Measurements from ENCODE around the gene EYS.

EYS gene

GRCh38 chr6:64955435-64955848 is 751.6 kb downstream of the EYS start:
- no peak for DNase-seq (ENCODE audit: low spot score)

DNA sequence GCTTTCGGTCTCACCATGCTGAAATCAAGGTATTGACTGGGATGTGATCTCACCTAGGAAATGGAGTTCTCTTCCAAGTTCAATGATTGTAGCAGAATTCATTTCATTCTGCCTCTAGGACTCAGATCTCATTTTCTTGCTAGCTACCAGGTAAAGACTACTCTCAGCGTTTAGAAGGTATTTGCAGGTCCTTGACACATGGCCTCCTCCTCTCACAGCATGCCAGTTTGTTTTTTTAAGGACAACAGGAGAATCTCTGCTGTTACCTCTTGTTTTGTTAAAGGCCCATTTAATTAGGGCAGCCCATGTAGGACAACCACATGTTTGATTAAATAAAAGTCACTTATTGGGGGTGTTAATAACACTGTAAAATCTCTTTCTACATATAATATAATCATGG is 757.8 kb downstream of the EYS start:
- no peak for DNase-seq (ENCODE audit: low spot score)

DNA sequence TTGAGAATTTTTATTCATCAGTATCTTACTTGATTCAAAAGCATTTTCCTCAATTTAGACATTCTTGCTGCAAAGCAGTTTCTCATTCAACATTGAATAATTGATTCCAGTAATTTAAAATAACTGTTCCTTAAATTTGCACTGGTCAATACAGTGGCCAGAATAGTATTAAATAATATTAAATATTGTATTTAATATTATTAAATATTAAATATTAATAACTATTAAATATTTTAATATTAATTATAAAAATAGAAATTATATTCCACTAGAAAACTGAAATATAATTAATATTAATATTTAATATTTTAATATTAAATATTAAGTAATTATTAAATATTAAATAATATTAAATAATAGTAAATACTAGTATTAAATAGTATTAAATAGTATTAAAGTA is 758.8 kb downstream of the EYS start:
- no peak for DNase-seq (ENCODE audit: low spot score)

GRCh38 chr6:64945450-64945849 is 761.6 kb downstream of the EYS start:
- no peak for DNase-seq (ENCODE audit: low spot score)

DNA sequence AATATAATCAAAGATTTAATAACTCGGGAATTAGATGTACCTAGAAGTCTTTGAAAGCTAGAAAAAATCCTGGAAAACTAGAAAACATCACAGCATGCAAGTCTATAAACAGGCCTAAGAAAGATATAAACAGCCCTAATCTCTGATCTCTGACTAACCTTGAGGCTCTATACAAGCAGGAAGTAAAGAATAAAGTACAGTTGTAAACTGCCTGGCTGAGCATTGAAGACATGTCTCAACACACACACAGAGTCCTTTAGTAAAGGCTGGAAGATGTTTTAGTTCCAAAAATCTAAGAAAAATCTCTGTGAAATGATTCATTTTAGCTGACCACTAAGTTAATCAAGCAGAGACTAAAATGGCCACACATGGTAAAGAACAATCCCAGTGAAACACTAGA is 774.5 kb downstream of the EYS start:
- no peak for DNase-seq (ENCODE audit: low spot score)

GRCh38 chr6:64930681-64931080 is 776.3 kb downstream of the EYS start:
- DNase-seq (ENCODE audit: low spot score) = no peak

GRCh38 chr6:64926051-64926450 is 781.0 kb downstream of the EYS start:
- no peak for DNase-seq (ENCODE audit: low spot score)

GRCh38 chr6:64920257-64920656 is 786.8 kb downstream of the EYS start:
- DNase-seq (ENCODE audit: low spot score) = no peak

DNA sequence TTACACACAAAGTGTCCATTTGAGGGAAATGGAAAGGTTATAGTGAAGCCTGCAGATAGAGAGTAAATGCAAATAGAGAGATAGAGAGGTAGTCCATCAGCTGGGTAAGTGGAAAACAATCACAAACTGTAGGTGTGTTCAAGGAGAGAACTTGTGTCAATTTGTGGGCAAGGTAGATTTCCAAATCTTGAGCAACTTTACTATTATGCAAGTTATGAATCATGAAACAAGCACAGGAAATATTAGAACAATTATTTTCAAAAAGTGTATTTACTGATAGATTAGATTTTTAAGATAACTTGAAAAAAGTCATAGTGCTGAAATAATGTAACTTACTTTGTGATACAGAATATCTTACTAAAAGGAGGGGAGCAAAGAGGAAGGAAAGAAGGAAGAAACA is 792.9 kb downstream of the EYS start:
- no peak for DNase-seq (ENCODE audit: low spot score)

DNA sequence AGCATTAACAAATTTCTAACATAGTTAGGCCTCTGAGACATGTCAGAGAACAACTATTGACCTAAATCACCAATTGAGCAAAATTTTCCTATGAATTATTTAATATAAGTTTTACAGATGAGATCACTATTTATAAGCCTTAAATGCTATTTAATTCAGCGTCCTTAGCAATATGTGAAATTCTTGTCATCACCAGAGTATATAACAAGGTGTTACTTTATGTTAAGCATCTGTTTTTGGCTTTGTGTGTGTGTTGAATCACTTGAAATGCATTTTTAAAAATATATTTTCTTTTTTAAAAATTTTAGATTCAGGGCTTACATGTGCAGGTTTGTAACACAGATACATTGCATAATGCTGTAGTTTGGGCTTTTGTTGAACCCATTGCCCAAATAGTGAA is 794.1 kb downstream of the EYS start:
- DNase-seq (ENCODE audit: low spot score) = no peak

DNA sequence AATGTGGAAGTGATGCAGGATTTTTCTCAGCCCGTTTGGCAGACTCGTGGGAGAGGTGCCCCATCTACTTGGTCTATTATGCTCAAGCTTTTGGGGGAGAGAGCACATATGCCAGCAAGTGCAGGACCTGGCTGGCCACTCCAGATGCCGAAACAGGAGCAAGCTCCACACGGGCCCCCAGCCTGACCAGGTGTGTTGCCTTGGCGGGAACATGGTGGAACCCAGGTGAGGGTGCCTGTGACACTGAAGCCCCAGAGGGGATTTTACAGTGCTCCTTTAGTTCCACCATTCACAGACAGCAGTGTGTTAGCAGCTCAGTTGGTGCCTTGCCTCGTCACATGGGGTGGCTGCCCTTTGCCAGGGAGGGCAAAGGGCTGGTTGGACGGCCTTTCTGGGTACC is 798.9 kb downstream of the EYS start:
- no peak for DNase-seq (ENCODE audit: low spot score)

DNA sequence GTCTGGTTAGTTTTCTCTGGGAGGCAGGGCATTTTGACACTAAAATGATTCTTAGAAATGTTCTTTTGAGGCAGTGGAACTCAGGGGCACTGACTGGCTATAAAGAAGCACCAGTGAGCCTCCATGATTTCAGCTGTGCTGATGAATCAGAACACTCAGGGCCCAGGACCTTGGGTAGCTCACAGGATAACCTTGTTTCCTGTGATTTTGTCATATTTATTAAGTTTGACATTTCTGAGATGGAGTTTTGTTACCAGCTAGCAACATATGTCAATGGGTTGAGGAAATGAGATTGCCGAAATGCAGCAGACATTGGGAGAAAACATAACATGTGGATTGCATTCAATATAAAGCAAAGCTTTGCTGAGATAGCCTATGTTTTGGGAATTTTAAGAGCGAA is 802.4 kb downstream of the EYS start:
- DNase-seq (ENCODE audit: low spot score) = no peak

DNA sequence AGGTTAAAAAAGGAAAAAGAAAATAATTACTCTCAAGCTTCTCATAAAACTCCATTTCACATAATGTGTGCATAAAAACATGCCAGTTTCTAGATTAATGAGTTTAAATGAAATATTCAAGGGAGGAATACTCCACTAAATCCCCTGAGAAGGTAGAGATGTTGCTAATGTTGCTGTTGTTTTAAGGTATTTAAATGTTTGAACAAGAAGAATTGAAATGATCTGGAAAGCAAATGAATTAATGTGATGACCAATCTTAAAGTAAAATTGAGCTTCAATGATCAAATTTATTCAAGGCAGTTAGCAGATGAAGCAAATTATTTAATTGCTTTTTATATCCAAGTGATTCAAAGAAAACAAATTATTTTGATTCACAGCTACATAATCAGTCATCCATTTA is 804.4 kb downstream of the EYS start:
- no peak for DNase-seq (ENCODE audit: low spot score)

- no peak for DNase-seq (ENCODE audit: low spot score)
These were observed 810.1 kb downstream of the EYS start for GRCh38 chr6:64896939-64897338.

GRCh38 chr6:64895945-64896344 is 811.1 kb downstream of the EYS start:
- no peak for DNase-seq (ENCODE audit: low spot score)

- DNase-seq (ENCODE audit: low spot score) = no peak
These were observed 816.4 kb downstream of the EYS start for GRCh38 chr6:64890609-64891008.

- no peak for DNase-seq (ENCODE audit: low spot score)
These were observed 817.9 kb downstream of the EYS start for GRCh38 chr6:64889144-64889543.

DNA sequence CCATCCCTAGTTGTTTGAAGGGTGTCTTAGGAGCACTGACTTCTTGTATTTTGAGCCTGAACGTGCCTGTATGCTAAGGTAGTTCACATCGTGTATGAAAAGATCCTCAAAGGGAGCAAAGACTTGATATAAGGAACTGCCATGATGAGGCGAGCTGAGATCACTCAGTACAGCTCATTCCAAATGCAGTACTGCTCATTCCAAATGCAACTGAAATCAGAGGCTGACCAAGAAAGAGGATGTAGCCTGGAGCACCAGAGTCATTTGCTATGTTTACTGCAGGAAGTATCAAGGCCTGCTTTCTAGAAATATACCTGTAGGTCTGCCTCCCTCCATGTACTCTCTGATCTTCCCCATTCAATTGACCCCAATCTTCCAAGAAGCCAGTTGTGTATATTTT is 832.2 kb downstream of the EYS start:
- no peak for DNase-seq (ENCODE audit: low spot score)

DNA sequence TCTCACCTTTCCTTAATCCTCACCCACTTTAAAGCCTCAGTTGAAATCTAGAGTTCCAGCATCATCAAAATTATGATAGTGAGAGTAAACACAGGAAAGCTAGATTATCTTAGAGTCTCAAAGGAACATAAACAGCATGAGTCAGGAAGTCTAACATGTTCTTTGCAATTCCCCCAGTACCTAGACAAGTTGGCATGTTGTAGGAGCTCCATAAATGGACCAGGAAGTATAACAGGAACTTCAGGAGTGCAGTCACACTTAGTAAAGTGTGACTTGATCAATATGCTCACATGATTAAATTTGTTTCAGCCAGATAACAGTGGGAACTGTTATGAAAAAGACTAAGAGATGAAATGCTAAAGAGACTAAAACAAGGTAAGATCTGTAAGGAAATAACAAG is 834.4 kb downstream of the EYS start:
- DNase-seq (ENCODE audit: low spot score) = no peak

DNA sequence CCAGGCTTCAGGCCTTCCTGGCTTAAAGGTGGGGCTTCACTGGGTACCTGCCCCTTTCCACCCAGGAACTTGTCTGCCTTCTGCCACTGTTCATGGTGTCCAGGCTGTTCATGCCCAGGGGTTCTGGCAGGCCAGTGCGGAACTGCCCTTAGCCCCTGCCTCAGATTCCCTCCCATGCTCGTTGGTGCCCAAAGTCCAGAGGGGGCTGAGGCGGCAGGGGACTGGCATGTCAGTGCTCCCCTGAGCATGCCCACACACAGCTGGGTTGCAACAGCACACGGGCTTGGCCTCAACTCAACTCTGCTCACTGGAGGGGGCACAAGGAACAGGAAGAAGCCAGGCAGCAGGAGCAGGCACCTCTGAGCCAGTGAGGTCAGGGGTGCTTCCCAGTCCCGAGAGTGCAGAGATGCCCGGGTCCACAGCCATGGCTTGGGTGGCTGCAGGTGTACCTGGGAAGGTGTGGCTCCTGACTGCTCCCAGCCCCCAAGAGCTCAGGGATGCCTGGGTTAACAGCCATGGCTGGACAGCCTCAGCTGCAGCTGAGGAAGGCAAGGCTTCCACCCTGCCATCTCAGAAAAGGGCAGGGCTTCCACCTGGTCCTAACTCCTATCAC is 845.9 kb downstream of the EYS start:
- DNase-seq (ENCODE audit: low spot score) = no peak

- DNase-seq (ENCODE audit: low spot score) = no peak
These were observed 846.8 kb downstream of the EYS start for GRCh38 chr6:64860203-64860602.

DNA sequence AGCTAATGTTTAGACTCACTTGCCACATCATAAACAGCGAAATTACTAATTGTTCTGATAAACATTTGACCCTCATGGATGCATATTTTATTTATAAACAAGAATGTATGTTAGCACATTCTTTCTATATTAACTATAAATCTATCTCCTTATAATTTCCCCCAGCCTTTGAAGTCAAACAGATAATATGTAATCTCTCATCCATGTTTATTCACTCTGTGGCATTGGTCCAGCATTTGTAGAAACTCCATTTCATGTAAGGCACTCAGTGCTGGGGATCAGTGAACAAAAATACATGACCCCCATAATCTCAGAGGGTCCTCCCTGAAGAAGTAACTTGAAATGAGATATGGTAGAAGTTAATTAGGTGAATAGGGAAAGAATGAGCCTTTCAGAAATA is 856.9 kb downstream of the EYS start:
- no peak for DNase-seq (ENCODE audit: low spot score)

DNA sequence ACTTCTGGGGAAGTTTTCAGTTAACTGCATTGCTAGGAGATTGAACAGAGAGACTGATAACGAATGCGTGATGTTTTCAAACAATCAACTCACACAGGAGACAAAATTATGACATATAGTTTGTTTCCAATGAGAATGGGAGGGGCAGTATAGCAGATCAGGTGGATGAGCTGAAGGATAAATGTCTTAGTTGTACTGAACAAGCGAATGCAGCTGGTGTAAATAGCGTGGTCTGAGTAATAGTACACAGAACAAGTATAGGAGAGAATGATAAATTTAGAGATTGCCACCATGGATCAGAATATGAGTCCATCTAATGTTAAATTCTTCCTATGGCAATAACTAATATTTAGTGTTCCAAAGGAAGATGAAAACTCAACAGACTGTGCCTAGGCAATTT is 858.6 kb downstream of the EYS start:
- DNase-seq (ENCODE audit: low spot score) = no peak

DNA sequence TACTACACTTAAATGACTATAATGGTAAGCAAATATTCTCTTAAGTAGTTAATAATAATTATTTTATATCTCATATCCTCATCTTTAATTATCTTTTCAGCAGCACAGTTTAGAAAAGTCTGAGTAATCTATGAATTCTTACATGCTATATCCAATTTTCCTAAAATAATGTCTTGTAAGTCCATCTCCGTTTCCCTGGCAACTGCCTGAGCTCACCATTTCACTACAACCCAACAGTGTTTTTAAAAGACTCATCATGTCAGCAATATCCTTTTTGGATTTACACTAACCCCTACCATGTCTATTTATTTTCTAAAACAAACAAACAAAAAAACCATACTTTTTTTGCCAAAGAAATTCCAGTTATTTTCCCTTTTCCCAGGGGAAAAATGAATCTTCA is 859.6 kb downstream of the EYS start:
- DNase-seq (ENCODE audit: low spot score) = no peak

GRCh38 chr6:64838726-64839125 is 868.3 kb downstream of the EYS start:
- DNase-seq (ENCODE audit: low spot score) = no peak

Measured in GM03348 (cell line).